Effector CD8-positive, alpha-beta T cell (primary cell): ENCODE results near the gene CA11.
A peak's percentile ranks its signal among the peaks of the same experiment; 100 is the strongest.
"Not testable (repeated sequence)": the region's sequence is repeated elsewhere in the genome, so short reads cannot be mapped to it uniquely, and the experiment has no call there.

Experiments
- DNase-seq: peaks from one replicate; lab custom pipeline; 2025; lab: John Stamatoyannopoulos, UW
- total RNA-seq, 4 experiments: gene quantifications; one replicate each; lab custom pipeline; 2026; lab: John Stamatoyannopoulos, UW

The CA11 gene
- 10.2 to 33.2 (median 14.5) reads per million in 4 experiments for total RNA-seq

DNA sequence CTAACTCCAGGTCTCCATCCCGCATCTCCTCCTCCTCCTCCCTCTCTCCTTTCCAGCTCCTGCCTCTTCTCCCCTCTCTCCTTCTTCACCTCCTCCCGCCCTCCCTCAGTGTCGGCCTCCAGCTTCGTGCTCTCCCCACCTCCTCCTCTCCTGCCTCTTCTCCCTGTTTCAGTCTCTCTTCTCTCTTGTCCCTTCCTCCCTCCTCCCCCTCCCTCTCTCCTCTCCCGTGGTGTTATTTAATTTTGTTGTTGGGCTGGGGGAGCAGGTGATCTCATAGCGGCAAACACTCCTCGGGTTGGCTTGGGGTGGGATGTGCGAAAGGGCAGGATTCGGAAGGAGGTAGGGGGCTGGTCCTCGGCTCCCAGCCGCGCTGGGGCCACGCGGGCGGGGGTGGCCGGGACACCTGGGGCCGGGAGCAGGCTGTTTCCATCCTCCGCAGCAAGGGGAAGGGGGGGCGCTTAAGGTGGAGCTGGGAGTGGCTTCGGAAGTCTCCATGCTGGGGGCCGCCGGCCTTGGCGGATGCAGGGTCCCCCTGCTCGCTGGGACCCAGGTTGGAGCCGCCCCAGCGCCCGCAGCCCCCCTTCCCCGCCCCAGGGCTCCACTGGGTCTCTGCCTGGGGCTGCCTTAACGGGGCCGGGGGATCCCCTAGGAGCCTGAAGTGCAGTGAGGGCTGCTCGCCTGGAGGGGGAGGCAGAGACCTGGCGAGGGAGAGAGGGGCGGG is at the start of gene CA11:
Gene CA11, minus strand, starts transcription at position 187 of the 721 bp plus-strand sequence. CDS start 555 bp downstream, outside the sequence.
- DNase-seq = peak; percentile 89

DNA sequence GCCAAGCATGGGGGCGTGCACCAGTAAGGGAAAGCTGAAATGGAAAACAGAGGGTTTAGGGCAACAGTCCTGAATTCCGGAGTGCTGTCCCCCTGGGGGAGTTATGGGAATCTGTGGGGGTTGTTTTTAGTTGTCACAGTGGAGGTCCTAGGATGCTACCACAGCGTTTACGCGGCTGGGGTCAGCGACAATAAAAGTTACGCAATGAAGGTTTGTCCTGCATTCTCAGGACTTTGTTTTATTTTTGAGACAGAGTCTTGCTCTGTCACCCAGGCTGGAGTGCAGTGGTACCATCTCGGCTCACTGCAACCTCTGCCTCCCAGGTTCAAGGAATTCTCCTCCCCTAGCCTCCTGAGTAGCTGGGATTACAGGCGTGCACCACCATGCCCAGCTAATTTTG is 47.6 kb upstream of the CA11 start:
- DNase-seq = not testable (repeated sequence)

DNA sequence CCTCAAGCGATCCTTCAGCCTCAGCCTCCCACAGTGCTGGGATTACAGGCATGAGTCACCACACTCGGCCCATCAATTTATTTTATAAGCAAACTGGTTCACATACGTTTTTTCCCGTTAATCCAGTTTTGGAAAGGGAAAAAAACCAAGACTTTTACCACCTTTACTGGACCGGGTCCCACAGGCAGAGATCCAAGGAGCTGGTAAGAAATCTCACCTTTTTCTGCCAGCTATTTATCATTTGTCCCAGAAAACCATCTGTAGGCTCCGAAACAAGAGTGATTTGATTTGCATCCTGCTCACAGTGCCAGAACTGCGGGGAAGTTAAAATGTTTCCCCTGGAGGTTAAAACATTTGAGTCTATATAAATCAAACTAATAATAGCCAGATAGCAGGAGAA is 43.5 kb upstream of the CA11 start:
- no peak for DNase-seq

- DNase-seq = no peak
Measured at GRCh38 chr19:48687776-48688175, 41.8 kb upstream of the CA11 start.

- not testable (repeated sequence) for DNase-seq
Measured at GRCh38 chr19:48686637-48687036, 40.6 kb upstream of the CA11 start.

GRCh38 chr19:48686088-48686487 is 40.1 kb upstream of the CA11 start:
- DNase-seq = no peak

DNA sequence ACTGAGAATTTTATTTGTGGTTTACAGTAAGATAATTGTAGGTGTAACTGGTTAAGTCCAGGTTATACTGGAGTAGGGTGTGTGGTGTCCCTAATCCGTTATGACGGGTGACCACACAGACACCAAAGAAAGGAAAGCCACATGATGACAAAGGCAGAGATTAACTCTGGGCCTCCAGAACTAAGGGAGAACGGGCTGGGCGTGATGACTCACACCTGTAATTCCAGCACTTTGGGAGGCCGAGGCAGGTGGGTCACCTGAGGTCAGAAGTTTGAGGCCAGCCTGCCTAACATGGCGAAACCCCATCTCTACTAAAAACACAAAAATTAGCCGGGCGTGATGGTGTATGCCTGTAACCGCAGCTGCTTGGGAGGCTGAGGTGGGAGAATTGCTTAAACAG is 39.6 kb upstream of the CA11 start:
- DNase-seq = no peak

DNA sequence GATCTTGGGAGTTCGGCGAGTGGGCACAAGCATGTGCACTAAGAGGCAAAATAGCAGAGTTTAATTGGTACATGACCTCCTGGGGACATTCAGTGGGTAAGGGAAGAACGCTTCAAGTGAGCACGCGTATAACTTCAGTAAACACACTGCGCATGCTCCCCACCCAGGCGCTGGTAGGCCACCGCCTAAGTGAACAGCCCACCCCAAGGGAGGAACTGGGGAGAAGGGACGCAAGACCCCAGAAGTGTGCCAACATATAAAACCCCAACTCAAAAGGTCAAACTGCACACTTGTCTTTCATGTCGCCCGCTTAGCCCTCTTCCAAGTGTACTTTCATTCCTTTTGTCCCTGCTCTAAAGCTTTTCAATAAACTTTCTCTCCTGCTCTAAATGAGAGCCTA is 37.4 kb upstream of the CA11 start:
- DNase-seq = peak; percentile 32

DNA sequence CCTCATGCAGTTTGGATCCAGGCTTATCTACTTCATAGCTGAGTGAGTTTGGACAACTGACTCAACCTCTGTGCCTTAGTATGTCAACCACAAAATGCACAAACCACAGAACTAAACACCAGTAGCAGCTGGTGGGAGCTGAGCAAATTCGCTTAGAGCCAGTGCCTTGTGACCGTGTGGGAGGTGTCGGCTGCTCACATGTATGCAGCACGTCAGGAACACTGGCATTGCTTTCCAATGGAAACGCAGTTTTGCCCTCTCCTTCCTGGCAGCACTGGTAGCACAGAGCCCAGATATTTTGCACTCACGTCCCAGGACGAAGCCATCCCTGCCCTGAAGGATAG is 35.1 kb upstream of the CA11 start:
- no peak for DNase-seq

GRCh38 chr19:48680436-48681126 is 34.6 kb upstream of the CA11 start:
- DNase-seq = no peak

GRCh38 chr19:48680006-48680405 is 34.0 kb upstream of the CA11 start:
- not testable (repeated sequence) for DNase-seq

DNA sequence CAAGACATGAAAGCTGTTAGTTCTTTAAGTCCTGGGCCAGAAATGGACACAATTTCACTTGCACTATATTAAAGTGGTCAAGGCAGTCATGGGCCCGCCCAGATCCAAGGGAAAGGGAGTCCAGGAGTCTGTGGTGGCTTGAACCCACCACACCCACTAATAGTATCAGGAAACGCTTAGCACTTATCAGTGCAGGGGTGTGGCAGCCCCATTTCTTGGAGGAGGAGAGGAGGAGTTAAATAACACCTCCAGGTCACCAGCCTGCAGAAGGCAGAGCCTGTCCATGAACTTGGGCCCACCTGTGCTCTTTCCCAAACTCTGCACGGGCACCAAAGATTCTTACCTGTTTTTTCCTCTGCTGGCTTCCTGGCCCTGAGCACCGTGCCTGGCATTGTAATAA is 32.2 kb upstream of the CA11 start:
- DNase-seq = no peak

DNA sequence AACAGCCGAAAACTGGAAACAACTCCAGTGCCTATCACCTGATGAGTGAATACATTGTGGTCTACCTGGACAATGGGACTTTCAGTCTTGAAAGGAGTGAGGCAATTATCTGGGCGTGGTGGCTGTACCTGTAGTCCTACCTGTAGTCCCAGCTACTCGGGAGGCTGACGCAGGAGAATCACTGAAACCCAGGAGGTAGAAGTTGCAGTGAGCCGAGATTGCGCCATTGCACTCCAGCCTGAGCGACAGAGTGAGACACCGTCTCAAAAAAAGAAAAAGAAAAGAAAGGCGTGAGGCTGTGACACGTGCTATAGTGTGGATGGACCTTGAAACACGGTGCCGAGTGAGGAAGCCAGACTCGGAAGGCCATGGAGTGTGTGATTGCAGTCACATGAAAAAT is 30.9 kb upstream of the CA11 start:
- DNase-seq = no peak

DNA sequence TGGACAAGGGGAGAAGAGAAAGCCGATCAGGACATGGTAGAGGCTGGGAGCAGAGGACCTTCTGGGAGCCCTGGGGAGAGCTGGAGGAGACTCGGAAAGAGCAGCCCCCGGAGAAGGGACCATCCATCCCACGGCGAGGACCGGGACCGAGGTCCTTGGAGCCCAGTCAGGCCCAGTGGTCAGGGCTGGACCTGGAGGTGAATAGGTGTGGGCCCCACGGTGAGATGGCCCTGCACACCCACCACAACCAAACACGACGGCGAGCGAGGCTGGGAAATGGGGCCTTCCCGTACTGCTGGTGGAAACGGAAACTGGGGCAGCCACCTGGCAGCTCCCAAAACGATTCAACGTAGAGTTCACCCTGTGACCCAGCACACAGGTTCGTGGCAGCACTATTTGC is 30.5 kb upstream of the CA11 start:
- no peak for DNase-seq

- peak; percentile 54 for DNase-seq
Measured at GRCh38 chr19:48674921-48675824, 29.2 kb upstream of the CA11 start.

GRCh38 chr19:48674216-48674809 is 28.3 kb upstream of the CA11 start:
- DNase-seq = no peak

DNA sequence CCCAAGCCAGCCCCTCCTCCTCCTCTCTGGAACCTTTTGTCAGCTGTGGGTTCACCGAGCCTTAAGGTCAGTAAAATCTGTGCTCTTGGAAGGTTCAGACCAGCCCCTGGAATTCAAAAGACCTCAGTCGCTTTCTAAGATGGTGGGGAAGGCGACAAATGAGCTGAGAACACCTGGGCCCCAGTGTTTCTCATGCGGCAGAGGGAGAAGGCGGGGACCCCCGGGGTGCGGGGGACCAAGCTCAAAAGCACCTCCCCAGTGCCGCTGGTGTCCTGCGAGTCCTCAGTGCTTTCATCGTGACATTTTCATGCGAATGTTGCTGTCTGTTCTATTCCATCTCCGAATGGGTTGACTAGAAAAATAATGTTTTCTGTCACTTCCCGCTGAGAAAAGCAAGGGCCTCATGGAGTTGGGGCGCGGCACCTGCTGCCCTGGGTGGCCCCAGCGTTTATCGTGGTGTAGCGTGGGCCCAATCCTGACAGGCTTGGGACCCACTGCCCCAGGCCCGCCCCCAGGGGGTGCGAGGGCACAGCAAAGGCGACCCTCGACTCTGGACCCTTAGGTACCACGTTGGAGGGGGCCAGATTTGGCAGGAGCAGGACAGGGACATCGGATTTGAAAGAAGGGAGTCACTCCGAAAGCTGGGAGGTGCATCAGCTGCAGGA is 27.6 kb upstream of the CA11 start:
- DNase-seq = no peak

DNA sequence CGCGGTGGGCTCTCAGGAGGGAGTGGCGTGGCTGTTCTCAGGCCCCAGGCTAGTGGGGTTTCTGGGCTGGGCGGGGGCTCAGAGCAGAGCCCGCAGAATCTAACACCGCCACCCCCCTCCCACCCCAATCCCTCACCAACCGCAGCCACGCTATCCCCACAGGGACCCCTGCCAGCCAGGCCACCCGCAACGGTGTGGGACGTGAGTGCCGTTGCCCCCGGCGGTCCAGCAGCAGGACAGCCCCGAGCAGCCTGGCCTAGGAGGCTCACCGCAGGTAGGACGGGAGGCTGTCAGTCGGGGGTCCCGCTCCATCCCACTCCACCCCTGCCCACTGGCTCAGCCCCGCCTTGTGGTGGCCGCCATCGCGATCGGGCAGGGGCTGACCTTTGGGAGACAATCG is 27.0 kb upstream of the CA11 start, which contains the start of gene NTN5:
Gene NTN5, minus strand, starts transcription at position 24 of the 400 bp plus-strand sequence. CDS start 2,031 bp downstream, outside the sequence.
- no peak for DNase-seq

GRCh38 chr19:48671446-48671995 is 25.5 kb upstream of the CA11 start:
- no peak for DNase-seq

DNA sequence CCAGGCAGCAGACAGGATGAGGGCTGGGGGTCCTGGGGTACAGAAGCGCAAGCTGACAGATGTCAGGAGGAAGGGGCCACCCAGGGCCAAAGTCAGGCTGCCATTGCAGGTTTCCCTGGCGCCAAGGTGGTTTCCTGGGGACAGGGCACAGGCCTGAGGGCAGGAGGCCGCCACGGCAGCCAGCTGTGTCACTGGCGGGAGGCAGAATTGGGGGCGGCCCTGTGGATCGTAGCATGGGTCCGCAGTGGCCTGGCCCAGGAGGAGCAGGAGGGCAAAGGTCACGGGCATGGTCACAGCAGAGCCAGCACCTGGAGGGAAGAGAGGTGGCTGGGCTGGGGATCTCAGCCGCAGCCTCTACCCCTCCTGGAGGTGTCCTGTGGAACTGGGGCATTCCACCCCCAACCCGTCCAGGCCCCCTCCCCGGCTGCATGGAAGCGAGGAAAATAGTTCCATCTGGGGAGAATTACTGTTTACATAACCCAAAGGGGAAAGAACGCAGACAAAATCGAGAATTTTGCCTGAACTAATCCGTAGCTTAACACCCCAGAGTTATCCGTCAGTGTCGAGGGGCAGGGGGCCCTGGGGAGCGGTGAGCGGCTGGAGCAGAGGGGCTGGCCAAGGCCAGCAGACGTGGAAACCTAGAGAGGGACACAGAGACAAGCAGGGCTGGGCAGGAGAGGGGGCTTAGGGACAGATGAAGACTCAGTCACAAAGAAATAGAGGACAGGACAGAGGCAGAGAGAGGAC is 24.9 kb upstream of the CA11 start:
- no peak for DNase-seq
